ENCODE data around the gene GZMM. TPM values are rescaled to one million over a fixed set of nuclear protein-coding genes. Genes with fewer than 3 reads are reported as not detected.

Gene GZMM
- total RNA-seq, 1 donor from 2014 or later: not detected

GRCh38 chr19:547836-548720 is 4.2 kb downstream of the GZMM start:
- Histone ChIP-seq H3K9ac (no peak overlapping the region), H3K4me3 (no peak overlapping the region), H2AFZ (replicated peaks) (no peak overlapping the region), H3K27me3 (peaks cover 19% of the 10 kb centered on the region), H3K79me2 (ENCODE audit: low read depth) (no peaks in the 10 kb centered on the region), H3K4me2 (no peak overlapping the region), H3K4me1 (peaks cover 2% of the 10 kb centered on the region), H3K27ac (no peak overlapping the region), H3K9me3 (ENCODE audit: low read depth) (no peaks in the 10 kb centered on the region), H3F3A (ENCODE audit: low read depth) (peaks cover 20% of the 10 kb centered on the region), H4K20me1 (ENCODE audit: low read depth) (no peaks in the 10 kb centered on the region), H3K36me3 (no peaks in the 10 kb centered on the region)
- H3K36me3 Mint-ChIP-seq: peaks cover 3% of the 10 kb centered on the region
- peaks cover 5% of the 10 kb centered on the region for H3K4me1 Mint-ChIP-seq
- H3K27me3 Mint-ChIP-seq (ENCODE audit: insufficient read depth, low read depth): peaks cover 10% of the 10 kb centered on the region
- no peaks in the 10 kb centered on the region for H3K9me3 Mint-ChIP-seq
- H3K4me3 Mint-ChIP-seq: no peak overlapping the region
- H3K27ac Mint-ChIP-seq: no peak overlapping the region
- DNase-seq (ENCODE audit: low spot score): no peak
- TF ChIP-seq EZH2phosphoT487 (IDR thresholded peaks at IDR 0.05) (no peak), CTCF (IDR thresholded peaks at IDR 0.05) (no peak), EZH2 (IDR thresholded peaks at IDR 0.05) (no peak)

GRCh38 chr19:548886-549830 is 5.3 kb downstream of the GZMM start:
- Mint-ChIP-seq H3K9me3 (no peaks in the 10 kb centered on the region), H3K27ac (no peak overlapping the region), H3K27me3 (ENCODE audit: insufficient read depth, low read depth) (peaks cover 13% of the 10 kb centered on the region), H3K4me3 (no peak overlapping the region), H3K36me3 (no peaks in the 10 kb centered on the region), H3K4me1 (peaks cover 5% of the 10 kb centered on the region)
- H2AFZ ChIP-seq (replicated peaks): no peak overlapping the region
- H3K79me2 ChIP-seq (ENCODE audit: low read depth): no peaks in the 10 kb centered on the region
- H3K27me3 ChIP-seq: peaks cover 19% of the 10 kb centered on the region
- H3K36me3 ChIP-seq: no peaks in the 10 kb centered on the region
- H3K4me2 ChIP-seq: no peak overlapping the region
- peaks cover 20% of the 10 kb centered on the region for H3F3A ChIP-seq (ENCODE audit: low read depth)
- no peak overlapping the region for H3K9ac ChIP-seq
- TF ChIP-seq EZH2phosphoT487 (IDR thresholded peaks at IDR 0.05): no peak
- no peak for TF ChIP-seq EZH2 (IDR thresholded peaks at IDR 0.05)
- no peak for TF ChIP-seq CTCF (IDR thresholded peaks at IDR 0.05)
- H3K4me3 ChIP-seq: no peak overlapping the region
- H3K4me1 ChIP-seq: peaks cover 2% of the 10 kb centered on the region
- no peak overlapping the region for H3K27ac ChIP-seq
- H4K20me1 ChIP-seq (ENCODE audit: low read depth): no peaks in the 10 kb centered on the region
- H3K9me3 ChIP-seq (ENCODE audit: low read depth): no peaks in the 10 kb centered on the region
- DNase-seq (ENCODE audit: low spot score): no peak

GRCh38 chr19:554817-555216 is 11.0 kb downstream of the GZMM start:
- Histone ChIP-seq H3K27ac (no peak overlapping the region), H3K9me3 (ENCODE audit: low read depth) (no peaks in the 10 kb centered on the region), H4K20me1 (ENCODE audit: low read depth) (no peaks in the 10 kb centered on the region), H3F3A (ENCODE audit: low read depth) (peaks cover 17% of the 10 kb centered on the region), H3K4me2 (no peak overlapping the region), H2AFZ (replicated peaks) (no peak overlapping the region), H3K79me2 (ENCODE audit: low read depth) (no peaks in the 10 kb centered on the region), H3K36me3 (no peaks in the 10 kb centered on the region), H3K27me3 (peaks cover 19% of the 10 kb centered on the region), H3K4me1 (peaks cover 7% of the 10 kb centered on the region), H3K9ac (no peak overlapping the region), H3K4me3 (no peak overlapping the region)
- no peak for DNase-seq (ENCODE audit: low spot score)
- Mint-ChIP-seq H3K36me3 (peaks cover 3% of the 10 kb centered on the region), H3K27me3 (ENCODE audit: insufficient read depth, low read depth) (peaks cover 13% of the 10 kb centered on the region), H3K9me3 (no peaks in the 10 kb centered on the region), H3K4me3 (no peak overlapping the region), H3K27ac (no peak overlapping the region), H3K4me1 (peaks cover 16% of the 10 kb centered on the region)
- no peak for TF ChIP-seq EZH2 (IDR thresholded peaks at IDR 0.05)
- TF ChIP-seq EZH2phosphoT487 (IDR thresholded peaks at IDR 0.05): no peak
- TF ChIP-seq CTCF (IDR thresholded peaks at IDR 0.05): no peak

Measured in neural progenitor cell (in vitro differentiated cells).